ENCODE measurements around the gene COX15. TPM values are rescaled to one million over a fixed set of nuclear protein-coding genes. Genes with fewer than 3 reads are reported as not detected.
"Not testable (repeated sequence)": the region's sequence is repeated elsewhere in the genome, so short reads cannot be mapped to it uniquely, and the experiment has no call there.

COX15 gene
- total RNA-seq, 2 experiments from 2014 or later = 39.2 to 42.0 TPM

GRCh38 chr10:99754670-99755069 is 22.7 kb upstream of the COX15 start:
- Mint-ChIP-seq H3K36me3 (peaks cover 39% of the 10 kb centered on the region), H3K27me3 (no peaks in the 10 kb centered on the region), H3K4me3 (no peak overlapping the region), H3K27ac (no peak overlapping the region), H3K4me1 (peaks cover 2% of the 10 kb centered on the region), H3K9me3 (no peaks in the 10 kb centered on the region)
- no peak for DNase-seq

GRCh38 chr10:99750641-99751040 is 18.7 kb upstream of the COX15 start:
- no peak overlapping the region for H3K27ac Mint-ChIP-seq
- H3K4me1 Mint-ChIP-seq = peaks cover 9% of the 10 kb centered on the region
- DNase-seq = no peak
- no peaks in the 10 kb centered on the region for H3K9me3 Mint-ChIP-seq
- no peaks in the 10 kb centered on the region for H3K27me3 Mint-ChIP-seq
- peaks cover 25% of the 10 kb centered on the region for H3K36me3 Mint-ChIP-seq
- H3K4me3 Mint-ChIP-seq = no peak overlapping the region

- Mint-ChIP-seq H3K27ac (no peak overlapping the region), H3K9me3 (no peaks in the 10 kb centered on the region), H3K4me3 (no peak overlapping the region), H3K27me3 (no peaks in the 10 kb centered on the region), H3K4me1 (peaks cover 11% of the 10 kb centered on the region), H3K36me3 (peaks cover 29% of the 10 kb centered on the region)
- no peak for DNase-seq
Measured at GRCh38 chr10:99748823-99749451, 17.0 kb upstream of the COX15 start.

- peaks cover 47% of the 10 kb centered on the region for H3K36me3 Mint-ChIP-seq
- not testable (repeated sequence) for H3K4me3 Mint-ChIP-seq, H3K9me3 Mint-ChIP-seq, DNase-seq, H3K27ac Mint-ChIP-seq, H3K27me3 Mint-ChIP-seq
- peaks cover 22% of the 10 kb centered on the region for H3K4me1 Mint-ChIP-seq
Measured at GRCh38 chr10:99746166-99746565, 14.2 kb upstream of the COX15 start.

GRCh38 chr10:99743841-99744240 is 11.9 kb upstream of the COX15 start:
- no peaks in the 10 kb centered on the region for H3K27me3 Mint-ChIP-seq
- peaks cover 64% of the 10 kb centered on the region for H3K36me3 Mint-ChIP-seq
- H3K4me1 Mint-ChIP-seq = peaks cover 20% of the 10 kb centered on the region
- no peak for DNase-seq
- H3K4me3 Mint-ChIP-seq = no peak overlapping the region
- no peak overlapping the region for H3K27ac Mint-ChIP-seq
- H3K9me3 Mint-ChIP-seq = peaks cover 13% of the 10 kb centered on the region

GRCh38 chr10:99742701-99743100 is 10.8 kb upstream of the COX15 start:
- no peak overlapping the region for H3K4me3 Mint-ChIP-seq
- peaks cover 13% of the 10 kb centered on the region for H3K9me3 Mint-ChIP-seq
- no peak for DNase-seq
- peak overlapping the region; percentile 7 for H3K27ac Mint-ChIP-seq
- H3K27me3 Mint-ChIP-seq = no peaks in the 10 kb centered on the region
- peaks cover 64% of the 10 kb centered on the region for H3K36me3 Mint-ChIP-seq
- H3K4me1 Mint-ChIP-seq = peaks cover 15% of the 10 kb centered on the region

- DNase-seq = no peak
- peaks cover 18% of the 10 kb centered on the region for H3K4me1 Mint-ChIP-seq
- H3K27me3 Mint-ChIP-seq = no peaks in the 10 kb centered on the region
- H3K9me3 Mint-ChIP-seq = peaks cover 13% of the 10 kb centered on the region
- no peak overlapping the region for H3K4me3 Mint-ChIP-seq
- peaks cover 68% of the 10 kb centered on the region for H3K36me3 Mint-ChIP-seq
- no peak overlapping the region for H3K27ac Mint-ChIP-seq
Measured at GRCh38 chr10:99742254-99742653, 10.3 kb upstream of the COX15 start.

GRCh38 chr10:99740933-99741559 is 9.1 kb upstream of the COX15 start:
- Mint-ChIP-seq H3K36me3 (peaks cover 70% of the 10 kb centered on the region), H3K27ac (no peak overlapping the region), H3K4me1 (peaks cover 20% of the 10 kb centered on the region), H3K27me3 (no peaks in the 10 kb centered on the region), H3K4me3 (no peak overlapping the region), H3K9me3 (peaks cover 13% of the 10 kb centered on the region)
- no peak for DNase-seq

- H3K4me3 Mint-ChIP-seq = no peak overlapping the region
- peaks cover 13% of the 10 kb centered on the region for H3K9me3 Mint-ChIP-seq
- no peaks in the 10 kb centered on the region for H3K27me3 Mint-ChIP-seq
- H3K36me3 Mint-ChIP-seq = peaks cover 70% of the 10 kb centered on the region
- no peak overlapping the region for H3K27ac Mint-ChIP-seq
- H3K4me1 Mint-ChIP-seq = peaks cover 23% of the 10 kb centered on the region
- DNase-seq = no peak
Measured at GRCh38 chr10:99740260-99740659, 8.3 kb upstream of the COX15 start.

- peak overlapping the region; percentile 99 for H3K4me3 Mint-ChIP-seq
- not testable (repeated sequence) for H3K9me3 Mint-ChIP-seq, DNase-seq, H3K27me3 Mint-ChIP-seq, H3K27ac Mint-ChIP-seq
- peaks cover 31% of the 10 kb centered on the region for H3K4me1 Mint-ChIP-seq
- H3K36me3 Mint-ChIP-seq = peaks cover 40% of the 10 kb centered on the region
Measured at GRCh38 chr10:99734111-99734510, 2.2 kb upstream of the COX15 start.

- Mint-ChIP-seq H3K27me3 (no peaks in the 10 kb centered on the region), H3K4me3 (peak overlapping the region; percentile 99), H3K27ac (peak overlapping the region; percentile 38), H3K9me3 (no peaks in the 10 kb centered on the region), H3K4me1 (peaks cover 31% of the 10 kb centered on the region), H3K36me3 (peaks cover 39% of the 10 kb centered on the region)
- no peak for DNase-seq
Measured at GRCh38 chr10:99733366-99733765, 1.4 kb upstream of the COX15 start.

- Mint-ChIP-seq H3K36me3 (peaks cover 32% of the 10 kb centered on the region), H3K4me1 (peaks cover 26% of the 10 kb centered on the region), H3K4me3 (peak overlapping the region; percentile 99), H3K27me3 (no peaks in the 10 kb centered on the region), H3K9me3 (no peaks in the 10 kb centered on the region), H3K27ac (peak overlapping the region; percentile 100)
- DNase-seq = no peak
Measured at GRCh38 chr10:99731306-99732032, 458 bp downstream of the COX15 start.

- Mint-ChIP-seq H3K9me3 (no peaks in the 10 kb centered on the region), H3K27me3 (no peaks in the 10 kb centered on the region), H3K4me3 (peak overlapping the region; percentile 16), H3K27ac (no peak overlapping the region), H3K4me1 (peaks cover 18% of the 10 kb centered on the region), H3K36me3 (peaks cover 29% of the 10 kb centered on the region)
- DNase-seq = no peak
Measured at GRCh38 chr10:99730026-99730425, 1.9 kb downstream of the COX15 start.

GRCh38 chr10:99720387-99720786 is 11.5 kb downstream of the COX15 start:
- Mint-ChIP-seq H3K4me3 (no peak overlapping the region), H3K27me3 (no peaks in the 10 kb centered on the region), H3K4me1 (no peaks in the 10 kb centered on the region), H3K27ac (no peak overlapping the region), H3K9me3 (no peaks in the 10 kb centered on the region), H3K36me3 (peaks cover 21% of the 10 kb centered on the region)
- DNase-seq = no peak

- no peak overlapping the region for H3K27ac Mint-ChIP-seq
- H3K4me1 Mint-ChIP-seq = peaks cover 8% of the 10 kb centered on the region
- peaks cover 11% of the 10 kb centered on the region for H3K36me3 Mint-ChIP-seq
- H3K9me3 Mint-ChIP-seq = no peaks in the 10 kb centered on the region
- no peak overlapping the region for H3K4me3 Mint-ChIP-seq
- no peak for DNase-seq
- H3K27me3 Mint-ChIP-seq = no peaks in the 10 kb centered on the region
Measured at GRCh38 chr10:99714446-99714845, 17.5 kb downstream of the COX15 start.

Data from activated naive CD8-positive, alpha-beta T cell treated with anti-CD3 and anti-CD28 coated beads for 36 hours (primary cell).